H9 (cell line): ENCODE results near the gene IGSF5. TPM values are rescaled to one million over a fixed set of nuclear protein-coding genes. Genes with fewer than 3 reads are reported as not detected.

Source experiments
- DNase-seq: peaks from one replicate; pipeline ENCODE4 v3.0.0-alpha.2; 2017
- H2AFZ ChIP-seq: one replicate; pipeline ENCODE4 v1.6.1; 2013; ENCODE audit warnings: mild to moderate bottlenecking, low read length, control low read depth, moderate library complexity
- H2AK5ac ChIP-seq: 2 replicates; pipeline ENCODE4 v1.6.1; 2013; ENCODE audit warnings: low read length, control low read depth, mixed read lengths; ENCODE audit not compliant: insufficient read length
- H2BK120ac ChIP-seq: one replicate; pipeline ENCODE4 v1.6.1; 2013; ENCODE audit warnings: low read depth, mild to moderate bottlenecking, low read length, control low read depth, inconsistent platforms; ENCODE audit not compliant: poor library complexity, severe bottlenecking
- H2BK12ac ChIP-seq: 2 replicates; pipeline ENCODE4 v1.6.1; 2013; ENCODE audit warnings: low read length, control low read depth, mixed read lengths, low read depth; ENCODE audit not compliant: insufficient read length
- H2BK15ac ChIP-seq: 2 replicates; pipeline ENCODE4 v1.6.1; 2013; ENCODE audit warnings: low read depth, low read length, control low read depth
- H2BK20ac ChIP-seq: one replicate; pipeline ENCODE4 v1.6.1; 2013; ENCODE audit warnings: low read depth, mild to moderate bottlenecking, low read length, control low read depth, inconsistent platforms; ENCODE audit not compliant: poor library complexity, severe bottlenecking
- H2BK5ac ChIP-seq: 2 replicates; pipeline ENCODE4 v1.6.1; 2013; ENCODE audit warnings: low read length, control low read depth, mixed read lengths; ENCODE audit not compliant: insufficient read length
- H3K14ac ChIP-seq: 2 replicates; pipeline ENCODE4 v1.6.1; 2013; ENCODE audit warnings: low read length, control low read depth; ENCODE audit not compliant: insufficient read depth
- H3K18ac ChIP-seq: 2 replicates; pipeline ENCODE4 v1.6.1; 2013; ENCODE audit warnings: low read depth, mild to moderate bottlenecking, mixed read lengths, low read length, control low read depth; ENCODE audit not compliant: insufficient read length
- H3K23ac ChIP-seq: 2 replicates; pipeline ENCODE4 v1.6.1; 2013; ENCODE audit warnings: low read length, control low read depth, mixed read lengths, low read depth; ENCODE audit not compliant: insufficient read length
- H3K23me2 ChIP-seq: 2 replicates; pipeline ENCODE4 v1.6.1; 2013; ENCODE audit warnings: low read depth, mild to moderate bottlenecking, mixed read lengths, low read length, control low read depth; ENCODE audit not compliant: insufficient read length, poor library complexity, severe bottlenecking
- H3K27ac ChIP-seq: 2 replicates; pipeline ENCODE4 v1.5.1; 2013; ENCODE audit warnings: low read length, control low read depth, mixed read lengths, low read depth; ENCODE audit not compliant: insufficient read length
- H3K27me3 ChIP-seq: 2 replicates; pipeline ENCODE4 v1.6.1; 2013; ENCODE audit warnings: low read length, control low read depth, inconsistent platforms; ENCODE audit not compliant: insufficient read depth
- H3K4ac ChIP-seq: 2 replicates; pipeline ENCODE4 v1.6.1; 2013; ENCODE audit warnings: low read depth, mild to moderate bottlenecking, control low read depth, inconsistent platforms, low read length, moderate library complexity
- H3K4me1 ChIP-seq: 2 replicates; pipeline ENCODE4 v1.6.1; 2013; ENCODE audit warnings: low read length, control low read depth, inconsistent platforms; ENCODE audit not compliant: insufficient read depth
- H3K4me2 ChIP-seq: 2 replicates; pipeline ENCODE4 v1.6.1; 2013; ENCODE audit warnings: low read length, control low read depth, mixed read lengths; ENCODE audit not compliant: insufficient read length, insufficient read depth
- H3K56ac ChIP-seq: 2 replicates; pipeline ENCODE4 v1.6.1; 2013; ENCODE audit warnings: low read depth, mild to moderate bottlenecking, mixed read lengths, low read length, control low read depth; ENCODE audit not compliant: insufficient read length
- H3K79me1 ChIP-seq: 2 replicates; pipeline ENCODE4 v1.6.1; 2013; ENCODE audit warnings: low read depth, mild to moderate bottlenecking, moderate library complexity, low read length, control low read depth, inconsistent platforms; ENCODE audit not compliant: insufficient read depth, poor library complexity, severe bottlenecking
- H3K79me2 ChIP-seq: 2 replicates; pipeline ENCODE4 v1.6.1; 2013; ENCODE audit warnings: low read length, control low read depth, inconsistent platforms; ENCODE audit not compliant: insufficient read depth
- H3K9ac ChIP-seq: 2 replicates; pipeline ENCODE4 v1.6.1; 2013; ENCODE audit warnings: low read length, control low read depth, mixed read lengths; ENCODE audit not compliant: insufficient read length; ENCODE audit errors: extremely low read depth
- H3K9me3 ChIP-seq: one replicate; pipeline ENCODE4 v1.6.1; 2013; ENCODE audit warnings: low read depth, low read length, inconsistent platforms; ENCODE audit not compliant: control insufficient read depth
- H3T11ph ChIP-seq: one replicate; pipeline ENCODE4 v1.6.1; 2013; ENCODE audit warnings: mild to moderate bottlenecking, low read length, control low read depth, inconsistent platforms
- H4K20me1 ChIP-seq: one replicate; pipeline ENCODE4 v1.6.1; 2013; ENCODE audit not compliant: control insufficient read depth, insufficient read length, insufficient read depth
- H4K5ac ChIP-seq: 2 replicates; pipeline ENCODE4 v1.6.1; 2013; ENCODE audit warnings: low read depth, mild to moderate bottlenecking, mixed read lengths, low read length, control low read depth; ENCODE audit not compliant: insufficient read length
- H4K8ac ChIP-seq: replicated peaks from 2 replicates; pipeline ENCODE4 v1.6.1; 2013; ENCODE audit warnings: low read length, control low read depth, mixed read lengths, low read depth; ENCODE audit not compliant: insufficient read length
- H4K91ac ChIP-seq: 2 replicates; pipeline ENCODE4 v1.6.1; 2013; ENCODE audit warnings: low read depth, mild to moderate bottlenecking, moderate library complexity, mixed read lengths, low read length, control low read depth; ENCODE audit not compliant: insufficient read length
- H3K27ac Mint-ChIP-seq, 3 experiments: 2 replicates in 2 of 3; 3 replicates in 1 of 3; pipeline ENCODE4 v1.8.0; 2020 to 2021; ENCODE audit warnings: mixed read lengths in 3 of 3, mild to moderate bottlenecking in 1 of 3, moderate library complexity in 1 of 3
- H3K27me3 Mint-ChIP-seq: 2 replicates; pipeline ENCODE4 v1.8.0; 2021; ENCODE audit warnings: low read depth, mild to moderate bottlenecking, moderate library complexity, mixed read lengths
- H3K36me3 Mint-ChIP-seq, 3 experiments: 2 replicates in 2 of 3; 3 replicates in 1 of 3; pipeline ENCODE4 v1.8.0; 2020 to 2021; ENCODE audit warnings: low read depth in 3 of 3, mixed read lengths in 3 of 3; ENCODE audit not compliant: insufficient read depth in 1 of 3
- H3K4me1 Mint-ChIP-seq, 2 experiments: 2 replicates each; pipeline ENCODE4 v1.8.0; 2020; ENCODE audit warnings: mixed read lengths in 2 of 2
- H3K4me3 Mint-ChIP-seq, 2 experiments: 2 replicates in 1 of 2; 3 replicates in 1 of 2; pipeline ENCODE4 v1.8.0; 2020 to 2021; ENCODE audit warnings: mild to moderate bottlenecking in 2 of 2, mixed read lengths in 2 of 2, moderate library complexity in 1 of 2
- H3K9me3 Mint-ChIP-seq, 2 experiments: 2 replicates in 1 of 2; 3 replicates in 1 of 2; pipeline ENCODE4 v1.8.0; 2020; ENCODE audit warnings: mild to moderate bottlenecking in 2 of 2, mixed read lengths in 2 of 2, moderate library complexity in 1 of 2
- CTCF ChIP-seq: fragments of 200-600 bp; sonication (generic); conservative IDR thresholded peaks from 3 replicates; pipeline ENCODE4 v1.8.0; 2021; ENCODE audit warnings: antibody characterized with exemption, mild to moderate bottlenecking
- WGBS: extraction: QIAGEN DNeasy Blood & Tissue Kit; methylation state at CpG from one replicate; pipeline ENCODE4 v1.1.7; 2013; ENCODE audit warnings: missing lambda C conversion rate, low lambda C conversion rate, mixed read lengths; ENCODE audit not compliant: insufficient read length; ENCODE audit errors: extremely low coverage; 5-methylcytosine and 5-hydroxymethylcytosine counted together
- total RNA-seq: library from RNA; stranded (reverse); gene quantifications from 2 replicates; pipeline ENCODE4 v1.2.1, GENCODE V29; 2021

Gene IGSF5
- total RNA-seq, 1 experiment from 2014 or later, result 2.1 TPM

- H2AFZ ChIP-seq, result no peak overlapping the region
- H3K9me3 ChIP-seq, result no peaks in the 10 kb centered on the region
These were observed 30.7 kb upstream of the IGSF5 start for GRCh38 chr21:39714331-39714730.

More at GRCh38 chr21:39714331-39714730, 30.7 kb upstream of the IGSF5 start:
- Histone ChIP-seq H2BK12ac (no peak overlapping the region), H4K20me1 (no peaks in the 10 kb centered on the region), H2AK5ac (no peak overlapping the region), H3K14ac (no peak overlapping the region), H3K27me3 (no peaks in the 10 kb centered on the region), H3K23ac (no peak overlapping the region), H3K56ac (no peak overlapping the region), H3K27ac (no peak overlapping the region), H3K4me2 (no peak overlapping the region), H3K79me1 (no peaks in the 10 kb centered on the region), H2BK120ac (no peak overlapping the region), H3K4ac (no peak overlapping the region), H4K91ac (no peak overlapping the region), H2BK20ac (no peak overlapping the region), H2BK5ac (no peak overlapping the region), H3K4me1 (no peaks in the 10 kb centered on the region), H3K23me2 (no peaks in the 10 kb centered on the region), H2BK15ac (no peak overlapping the region), H3K9ac (no peak overlapping the region), H4K5ac (no peak overlapping the region), H4K8ac (no peak overlapping the region), H3K18ac (no peak overlapping the region), H3T11ph (no peak overlapping the region), H3K79me2 (no peaks in the 10 kb centered on the region)
- no peaks in the 10 kb centered on the region; a peak in 1 of 5 replicates for H3K9me3 Mint-ChIP-seq
- H3K27ac Mint-ChIP-seq, result no peak overlapping the region
- no peak for DNase-seq
- WGBS, result no CpG with 5 or more reads among the region's 1 CpG
- no peaks in the 10 kb centered on the region for H3K27me3 Mint-ChIP-seq
- peaks cover 3 to 15% of the 10 kb centered on the region in 2 experiments; a peak in 3 of 4 replicates for H3K4me1 Mint-ChIP-seq
- H3K4me3 Mint-ChIP-seq, result no peak overlapping the region
- TF ChIP-seq CTCF, result no peak
- H3K36me3 Mint-ChIP-seq, result peaks cover 0 to 23% (median 10%) of the 10 kb centered on the region in 3 experiments; a peak in 4 of 7 replicates
